Raji (cell line): ENCODE measurements around the gene CLGN.

ENCODE experiments used
- POLR2A ChIP-seq: IDR thresholded peaks from 2 replicates; pipeline ENCODE4 v1.6.1; 2011; ENCODE audit warnings: low read depth, low read length, control low read depth; ENCODE audit not compliant: insufficient read depth

The CLGN gene

GRCh38 chr4:140351093-140352075, 76.1 kb downstream of the CLGN start:
- TF ChIP-seq POLR2A: no peak

GRCh38 chr4:140349816-140350215, 77.6 kb downstream of the CLGN start:
- TF ChIP-seq POLR2A: no peak

GRCh38 chr4:140346136-140346535, 81.3 kb downstream of the CLGN start:
- TF ChIP-seq POLR2A: no peak

- no peak for TF ChIP-seq POLR2A
Measured at GRCh38 chr4:140344621-140345020, 82.8 kb downstream of the CLGN start.

- no peak for TF ChIP-seq POLR2A
Measured at GRCh38 chr4:140344101-140344500, 83.3 kb downstream of the CLGN start.

- TF ChIP-seq POLR2A: no peak
Measured at GRCh38 chr4:140343303-140343702, 84.1 kb downstream of the CLGN start.

- no peak for TF ChIP-seq POLR2A
Measured at GRCh38 chr4:140342620-140343019, 84.8 kb downstream of the CLGN start.
